ENCODE data around the gene CFAP74. TPM values are rescaled to one million over a fixed set of nuclear protein-coding genes. Genes with fewer than 3 reads are reported as not detected.

Gene CFAP74
- total RNA-seq, 4 donors from 2014 or later = not detected

GRCh38 chr1:2014181-2014580, 10.6 kb upstream of the CFAP74 start:
- in situ Hi-C loops (cut with MboI; ENCODE audit: low sequenced_read_pairs in 4 of 4) = no loop called here

DNA sequence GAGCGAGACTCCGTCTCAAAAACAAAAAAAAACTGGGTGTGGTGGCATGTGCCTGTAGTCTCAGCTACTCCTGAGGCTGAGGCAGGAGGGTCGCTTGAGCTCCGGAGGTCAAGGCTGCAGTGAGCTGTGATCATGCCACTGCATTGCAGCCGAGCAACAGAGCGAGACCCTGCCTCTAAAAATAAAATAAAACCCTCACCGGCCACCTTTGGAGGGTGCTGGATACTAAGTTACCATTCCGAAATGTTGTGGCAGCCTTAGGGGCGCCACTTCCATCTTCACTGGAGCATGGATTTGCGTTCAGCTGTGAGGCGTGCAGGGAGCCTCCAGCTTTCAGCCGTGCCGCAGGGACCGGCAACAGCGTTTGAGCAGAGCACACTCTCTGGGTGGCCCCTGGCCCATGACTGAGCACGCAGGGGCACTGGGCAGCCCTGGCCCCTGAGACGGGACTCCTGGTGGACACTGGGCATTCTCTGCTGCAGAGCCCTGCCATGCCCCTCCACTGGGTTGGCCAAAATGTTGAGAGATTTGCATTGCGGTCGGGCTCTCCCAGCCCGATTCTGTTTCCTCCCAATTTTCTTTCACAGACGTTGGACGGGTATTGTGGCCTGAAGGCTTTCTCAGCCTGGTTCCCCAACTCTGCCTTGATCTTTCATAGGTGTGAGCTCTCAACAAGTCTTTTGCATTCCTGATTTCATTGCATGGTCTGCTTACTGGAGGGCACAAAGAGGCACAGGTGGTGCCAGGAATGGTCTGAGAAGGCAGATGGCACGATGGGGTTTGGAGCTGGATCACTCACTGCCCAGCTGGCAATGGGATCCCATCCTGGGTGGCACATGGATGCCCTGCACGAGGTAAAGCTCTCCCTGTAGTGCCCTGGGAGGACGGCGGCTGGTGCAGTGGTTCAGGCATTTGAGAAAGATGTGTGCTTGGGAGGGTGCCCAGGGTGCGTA, 5.8 kb upstream of the CFAP74 start:
- ATAC-seq = no peak
- H3K36me3 ChIP-seq = no peaks in the 10 kb centered on the region
- H3K27me3 ChIP-seq = peaks cover 30 to 58% (median 33%) of the 10 kb centered on the region in 3 donors

More at GRCh38 chr1:2014181-2014580, 10.6 kb upstream of the CFAP74 start:
- intact Hi-C loops (cut with DNase I; ENCODE audit: low total_unique reads) = no loop called here
- Histone ChIP-seq H3K36me3 (no peaks in the 10 kb centered on the region), H3K4me3 (no peak overlapping the region), H3K27me3 (peaks cover 20 to 67% (median 35%) of the 10 kb centered on the region in 3 donors), H3K4me1 (no peaks in the 10 kb centered on the region), H3K27ac (no peak overlapping the region), H3K9me3 (no peaks in the 10 kb centered on the region)
- TF ChIP-seq, protein P1, sequence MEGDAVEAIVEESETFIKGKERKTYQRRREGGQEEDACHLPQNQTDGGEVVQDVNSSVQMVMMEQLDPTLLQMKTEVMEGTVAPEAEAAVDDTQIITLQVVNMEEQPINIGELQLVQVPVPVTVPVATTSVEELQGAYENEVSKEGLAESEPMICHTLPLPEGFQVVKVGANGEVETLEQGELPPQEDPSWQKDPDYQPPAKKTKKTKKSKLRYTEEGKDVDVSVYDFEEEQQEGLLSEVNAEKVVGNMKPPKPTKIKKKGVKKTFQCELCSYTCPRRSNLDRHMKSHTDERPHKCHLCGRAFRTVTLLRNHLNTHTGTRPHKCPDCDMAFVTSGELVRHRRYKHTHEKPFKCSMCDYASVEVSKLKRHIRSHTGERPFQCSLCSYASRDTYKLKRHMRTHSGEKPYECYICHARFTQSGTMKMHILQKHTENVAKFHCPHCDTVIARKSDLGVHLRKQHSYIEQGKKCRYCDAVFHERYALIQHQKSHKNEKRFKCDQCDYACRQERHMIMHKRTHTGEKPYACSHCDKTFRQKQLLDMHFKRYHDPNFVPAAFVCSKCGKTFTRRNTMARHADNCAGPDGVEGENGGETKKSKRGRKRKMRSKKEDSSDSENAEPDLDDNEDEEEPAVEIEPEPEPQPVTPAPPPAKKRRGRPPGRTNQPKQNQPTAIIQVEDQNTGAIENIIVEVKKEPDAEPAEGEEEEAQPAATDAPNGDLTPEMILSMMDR (IDR thresholded peaks at IDR 0.05 in 4 of 5, conservative IDR thresholded peaks at IDR 0.05 in 1 of 5) = no peak
- no peak for TF ChIP-seq POLR2A (IDR thresholded peaks at IDR 0.05)
- no peak for ATAC-seq
- no peak for DNase-seq

GRCh38 chr1:2004856-2005255, 1.3 kb upstream of the CFAP74 start:
- Histone ChIP-seq H3K27ac (no peak overlapping the region), H3K27me3 (peaks cover 42 to 66% (median 43%) of the 10 kb centered on the region in 3 donors), H3K4me3 (no peak overlapping the region), H3K9me3 (no peaks in the 10 kb centered on the region), H3K4me1 (no peaks in the 10 kb centered on the region), H3K36me3 (no peaks in the 10 kb centered on the region)
- ATAC-seq (no peak), DNase-seq (no peak)
- TF ChIP-seq, protein P1 (IDR thresholded peaks at IDR 0.05 in 4 of 5, conservative IDR thresholded peaks at IDR 0.05 in 1 of 5) = no peak
- no peak for TF ChIP-seq POLR2A (IDR thresholded peaks at IDR 0.05)
- intact Hi-C loops (cut with DNase I; ENCODE audit: low total_unique reads) = no loop called here
- in situ Hi-C loops (cut with MboI; ENCODE audit: low sequenced_read_pairs in 4 of 4) = no loop called here

More for the DNA sequence above, 5.8 kb upstream of the CFAP74 start:
- H3K27ac ChIP-seq = no peak overlapping the region
- no peaks in the 10 kb centered on the region for H3K9me3 ChIP-seq
- TF ChIP-seq, protein P1 (IDR thresholded peaks at IDR 0.05 in 4 of 5, conservative IDR thresholded peaks at IDR 0.05 in 1 of 5) = no peak
- TF ChIP-seq POLR2A (IDR thresholded peaks at IDR 0.05) = no peak
- H3K4me1 ChIP-seq = no peaks in the 10 kb centered on the region
- in situ Hi-C loops (cut with MboI; ENCODE audit: low sequenced_read_pairs in 4 of 4) (no loop called here), intact Hi-C loops (cut with DNase I; ENCODE audit: low total_unique reads) (no loop called here)
- H3K4me3 ChIP-seq = no peak overlapping the region
- no peak for DNase-seq

- ATAC-seq (no peak), DNase-seq (no peak)
- Histone ChIP-seq H3K27me3 (peaks cover 34 to 62% (median 38%) of the 10 kb centered on the region in 3 donors), H3K4me3 (no peak overlapping the region), H3K27ac (no peak overlapping the region), H3K4me1 (no peaks in the 10 kb centered on the region), H3K9me3 (no peaks in the 10 kb centered on the region), H3K36me3 (no peaks in the 10 kb centered on the region)
- intact Hi-C loops (cut with DNase I; ENCODE audit: low total_unique reads) = no loop called here
- in situ Hi-C loops (cut with MboI; ENCODE audit: low sequenced_read_pairs in 4 of 4) = no loop called here
- no peak for TF ChIP-seq POLR2A (IDR thresholded peaks at IDR 0.05)
- TF ChIP-seq, protein P1 (IDR thresholded peaks at IDR 0.05 in 4 of 5, conservative IDR thresholded peaks at IDR 0.05 in 1 of 5) = no peak
These were observed 1.7 kb downstream of the CFAP74 start for GRCh38 chr1:2001773-2002411.
